Measurements from ENCODE around the gene IL1RAPL1.

Gene IL1RAPL1

DNA sequence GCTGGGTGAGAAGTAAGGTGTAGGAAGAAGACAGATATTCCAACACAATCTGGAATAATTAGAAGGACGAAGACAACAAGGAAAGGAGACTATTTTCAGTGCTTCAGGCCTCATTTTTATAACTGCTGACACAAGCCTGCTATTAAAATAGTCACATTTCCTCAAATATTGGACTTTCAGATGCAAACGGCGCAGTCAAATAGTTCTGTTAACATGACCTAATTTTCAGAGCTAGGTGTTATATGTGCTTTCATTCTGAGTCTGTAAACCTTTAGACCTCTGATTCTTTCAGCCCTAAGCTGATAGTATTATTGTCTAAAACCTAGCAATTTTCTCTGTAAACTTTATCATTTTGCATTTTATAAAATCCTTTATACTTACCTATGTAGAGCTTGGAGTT, 261.5 kb downstream of the IL1RAPL1 start:
- no peak overlapping the region for H3K27ac ChIP-seq
- TF ChIP-seq, protein P1, sequence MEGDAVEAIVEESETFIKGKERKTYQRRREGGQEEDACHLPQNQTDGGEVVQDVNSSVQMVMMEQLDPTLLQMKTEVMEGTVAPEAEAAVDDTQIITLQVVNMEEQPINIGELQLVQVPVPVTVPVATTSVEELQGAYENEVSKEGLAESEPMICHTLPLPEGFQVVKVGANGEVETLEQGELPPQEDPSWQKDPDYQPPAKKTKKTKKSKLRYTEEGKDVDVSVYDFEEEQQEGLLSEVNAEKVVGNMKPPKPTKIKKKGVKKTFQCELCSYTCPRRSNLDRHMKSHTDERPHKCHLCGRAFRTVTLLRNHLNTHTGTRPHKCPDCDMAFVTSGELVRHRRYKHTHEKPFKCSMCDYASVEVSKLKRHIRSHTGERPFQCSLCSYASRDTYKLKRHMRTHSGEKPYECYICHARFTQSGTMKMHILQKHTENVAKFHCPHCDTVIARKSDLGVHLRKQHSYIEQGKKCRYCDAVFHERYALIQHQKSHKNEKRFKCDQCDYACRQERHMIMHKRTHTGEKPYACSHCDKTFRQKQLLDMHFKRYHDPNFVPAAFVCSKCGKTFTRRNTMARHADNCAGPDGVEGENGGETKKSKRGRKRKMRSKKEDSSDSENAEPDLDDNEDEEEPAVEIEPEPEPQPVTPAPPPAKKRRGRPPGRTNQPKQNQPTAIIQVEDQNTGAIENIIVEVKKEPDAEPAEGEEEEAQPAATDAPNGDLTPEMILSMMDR (conservative IDR thresholded peaks at IDR 0.05; ENCODE audit: low read depth): no peak
- ChIA-PET CTCF (interaction anchor here (0.5 kb wide), 1 partner anchor 13 kb away, joined by 6 read pairs; no protein-coding TSS in a partner anchor), POLR2A (ENCODE audit: low non-redundant PET) (no interaction called here)
- no peak for DNase-seq (ENCODE audit: low spot score)

DNA sequence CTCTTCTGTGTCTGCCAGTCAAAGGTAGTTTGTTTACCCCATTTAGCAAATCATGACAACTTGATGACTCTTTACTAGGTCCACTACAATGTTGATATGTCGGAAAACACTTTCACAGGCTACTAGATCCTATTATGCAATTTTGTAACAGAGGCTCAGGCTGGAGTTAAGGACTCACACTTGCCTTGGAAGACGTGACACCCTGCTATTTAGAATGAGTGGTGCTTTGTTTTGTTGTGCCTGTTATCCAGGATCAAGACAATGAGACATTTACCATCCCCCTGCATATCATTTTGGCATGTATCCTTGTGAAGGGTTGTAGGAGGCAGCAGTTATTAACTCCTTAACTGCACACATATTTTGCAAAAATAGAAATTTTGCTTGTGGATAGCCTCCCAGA, 263.7 kb downstream of the IL1RAPL1 start:
- ChIA-PET CTCF (no interaction called here), POLR2A (ENCODE audit: low non-redundant PET) (no interaction called here)
- TF ChIP-seq, protein P1 (conservative IDR thresholded peaks at IDR 0.05; ENCODE audit: low read depth): no peak
- no peak for DNase-seq (ENCODE audit: low spot score)
- H3K27ac ChIP-seq: no peak overlapping the region

DNA sequence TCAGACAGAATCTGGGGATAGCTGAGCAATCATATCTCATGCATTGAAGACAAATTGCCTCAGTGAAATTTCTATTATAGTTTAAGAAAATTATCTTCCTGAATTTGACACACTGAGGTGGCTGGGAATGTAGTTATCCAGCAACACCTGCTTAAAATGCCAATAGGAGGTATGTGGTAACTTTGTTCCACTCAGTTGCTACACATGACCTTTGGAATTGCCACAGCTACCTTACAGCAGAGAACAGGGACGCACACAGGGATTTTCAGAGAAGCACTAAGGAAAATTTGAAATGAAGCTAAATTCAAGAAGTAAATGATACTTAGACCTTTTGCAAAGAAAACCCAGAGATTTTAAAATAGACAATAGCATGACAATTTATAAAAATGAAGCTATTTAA, 264.6 kb downstream of the IL1RAPL1 start:
- ChIA-PET POLR2A (ENCODE audit: low non-redundant PET) (no interaction called here), CTCF (interaction anchor here (0.5 kb wide), 1 partner anchor 243 kb away, joined by 3 read pairs; no protein-coding TSS in a partner anchor)
- no peak overlapping the region for H3K27ac ChIP-seq
- TF ChIP-seq, protein P1 (conservative IDR thresholded peaks at IDR 0.05; ENCODE audit: low read depth): no peak
- no peak for DNase-seq (ENCODE audit: low spot score)

DNA sequence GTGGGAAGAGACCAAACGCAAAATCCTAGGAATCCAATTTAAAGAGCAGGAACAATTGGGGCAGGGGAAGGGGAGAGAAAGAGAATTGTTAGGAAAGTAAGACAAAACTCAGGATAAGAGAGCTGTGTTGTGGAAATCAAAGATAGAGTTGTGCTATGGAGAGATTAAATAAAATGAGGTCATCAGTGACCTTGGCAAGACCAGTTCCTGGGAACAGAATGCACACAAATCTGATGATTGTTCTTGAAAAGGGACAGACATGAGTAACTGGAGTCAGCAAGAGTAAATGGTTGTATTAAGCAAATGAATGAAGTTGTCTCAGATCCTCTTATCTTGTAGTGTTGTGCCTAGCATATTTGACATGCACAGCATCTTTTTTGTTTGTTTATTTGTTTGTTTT, 267.4 kb downstream of the IL1RAPL1 start:
- H3K27ac ChIP-seq: no peak overlapping the region
- POLR2A ChIA-PET (ENCODE audit: low non-redundant PET): no interaction called here
- DNase-seq (ENCODE audit: low spot score): no peak
- CTCF ChIA-PET: no interaction called here
- TF ChIP-seq, protein P1 (conservative IDR thresholded peaks at IDR 0.05; ENCODE audit: low read depth): no peak

DNA sequence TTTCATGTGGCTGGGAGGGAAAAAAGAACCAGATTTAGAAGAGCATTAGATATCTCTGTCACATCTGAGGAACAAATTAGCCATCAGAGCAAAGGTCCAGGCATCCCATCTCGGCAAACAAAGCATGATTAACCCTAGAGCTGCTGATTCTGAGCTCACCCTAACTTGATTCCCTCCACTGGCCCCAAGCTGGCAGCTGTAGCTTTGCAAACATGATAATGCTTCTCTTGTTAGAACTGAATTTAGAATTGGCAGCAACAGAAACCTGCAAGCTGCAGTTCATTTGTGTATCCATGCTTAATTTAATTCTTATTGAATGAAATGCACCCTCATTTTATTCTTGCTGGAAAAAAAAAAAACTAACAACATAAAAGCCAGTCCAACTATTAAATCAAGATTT, 289.2 kb downstream of the IL1RAPL1 start:
- no peak overlapping the region for H3K27ac ChIP-seq
- DNase-seq (ENCODE audit: low spot score): no peak
- TF ChIP-seq, protein P1 (conservative IDR thresholded peaks at IDR 0.05; ENCODE audit: low read depth): no peak
- ChIA-PET POLR2A (ENCODE audit: low non-redundant PET) (no interaction called here), CTCF (no interaction called here)

DNA sequence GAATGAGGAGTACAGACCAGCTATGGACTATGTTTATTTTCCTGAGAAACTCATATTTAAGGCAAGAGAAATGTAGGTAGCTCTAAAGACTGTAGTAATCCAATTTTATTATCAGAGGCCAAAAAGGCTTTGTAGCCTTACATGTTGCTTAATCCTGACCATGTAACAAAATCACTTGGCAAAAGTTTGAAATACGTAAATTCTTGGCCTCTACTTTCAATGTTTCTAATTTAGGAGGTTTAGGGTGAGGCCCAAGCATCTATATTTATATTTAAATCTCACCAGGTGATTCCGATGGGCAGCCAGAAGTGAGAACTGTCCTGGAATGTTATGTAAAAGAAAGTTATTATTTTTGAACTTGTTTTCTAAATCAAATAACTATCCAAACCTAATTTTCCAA, 289.7 kb downstream of the IL1RAPL1 start:
- POLR2A ChIA-PET (ENCODE audit: low non-redundant PET): no interaction called here
- CTCF ChIA-PET: no interaction called here
- TF ChIP-seq, protein P1 (conservative IDR thresholded peaks at IDR 0.05; ENCODE audit: low read depth): no peak
- DNase-seq (ENCODE audit: low spot score): no peak
- no peak overlapping the region for H3K27ac ChIP-seq

DNA sequence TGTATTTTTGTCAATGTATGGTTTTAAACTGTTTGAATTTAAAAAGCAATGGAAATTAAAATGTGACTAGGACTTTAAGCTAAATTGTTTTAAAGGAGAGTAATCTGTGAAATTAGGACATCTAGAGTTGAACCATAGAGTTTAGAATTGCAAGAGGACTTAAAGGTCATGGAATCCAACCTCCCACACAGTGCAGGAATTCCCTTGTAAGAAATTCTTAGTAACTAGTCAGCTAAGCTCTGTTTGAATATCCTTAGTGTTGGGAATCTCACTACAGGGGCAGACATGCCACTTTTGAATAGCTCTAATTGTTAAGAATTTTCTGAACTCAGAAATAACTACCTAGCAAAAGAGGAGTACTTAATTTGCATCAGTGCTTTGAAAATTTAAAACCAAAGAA, 292.9 kb downstream of the IL1RAPL1 start:
- TF ChIP-seq, protein P1 (conservative IDR thresholded peaks at IDR 0.05; ENCODE audit: low read depth): no peak
- ChIA-PET CTCF (no interaction called here), POLR2A (ENCODE audit: low non-redundant PET) (no interaction called here)
- no peak overlapping the region for H3K27ac ChIP-seq
- no peak for DNase-seq (ENCODE audit: low spot score)

Data from RWPE1 (cell line).